Stimulated activated naive CD8-positive, alpha-beta T cell treated with anti-CD3 and anti-CD28 coated beads, Interleukin-15, Interleukin-2, amounts not matched to agents 100 ng/mL and 50 ng/mL, for 24 hours (primary cell): ENCODE measurements around the gene NDRG2.

Source experiments
- H3K27ac Mint-ChIP-seq: one replicate; pipeline ENCODE4 v1.8.0; 2021; ENCODE audit warnings: mild to moderate bottlenecking, mixed read lengths
- H3K27me3 Mint-ChIP-seq: one replicate; pipeline ENCODE4 v1.8.0; 2021; ENCODE audit warnings: mixed read lengths
- H3K36me3 Mint-ChIP-seq: one replicate; pipeline ENCODE4 v1.8.0; 2021; ENCODE audit warnings: low read depth, mixed read lengths
- H3K4me1 Mint-ChIP-seq: one replicate; pipeline ENCODE4 v1.8.0; 2021; ENCODE audit warnings: low read depth, mixed read lengths
- H3K4me3 Mint-ChIP-seq: one replicate; pipeline ENCODE4 v1.8.0; 2021; ENCODE audit warnings: mild to moderate bottlenecking, mixed read lengths
- H3K9me3 Mint-ChIP-seq: one replicate; pipeline ENCODE4 v1.8.0; 2021; ENCODE audit warnings: mixed read lengths

Gene NDRG2

DNA sequence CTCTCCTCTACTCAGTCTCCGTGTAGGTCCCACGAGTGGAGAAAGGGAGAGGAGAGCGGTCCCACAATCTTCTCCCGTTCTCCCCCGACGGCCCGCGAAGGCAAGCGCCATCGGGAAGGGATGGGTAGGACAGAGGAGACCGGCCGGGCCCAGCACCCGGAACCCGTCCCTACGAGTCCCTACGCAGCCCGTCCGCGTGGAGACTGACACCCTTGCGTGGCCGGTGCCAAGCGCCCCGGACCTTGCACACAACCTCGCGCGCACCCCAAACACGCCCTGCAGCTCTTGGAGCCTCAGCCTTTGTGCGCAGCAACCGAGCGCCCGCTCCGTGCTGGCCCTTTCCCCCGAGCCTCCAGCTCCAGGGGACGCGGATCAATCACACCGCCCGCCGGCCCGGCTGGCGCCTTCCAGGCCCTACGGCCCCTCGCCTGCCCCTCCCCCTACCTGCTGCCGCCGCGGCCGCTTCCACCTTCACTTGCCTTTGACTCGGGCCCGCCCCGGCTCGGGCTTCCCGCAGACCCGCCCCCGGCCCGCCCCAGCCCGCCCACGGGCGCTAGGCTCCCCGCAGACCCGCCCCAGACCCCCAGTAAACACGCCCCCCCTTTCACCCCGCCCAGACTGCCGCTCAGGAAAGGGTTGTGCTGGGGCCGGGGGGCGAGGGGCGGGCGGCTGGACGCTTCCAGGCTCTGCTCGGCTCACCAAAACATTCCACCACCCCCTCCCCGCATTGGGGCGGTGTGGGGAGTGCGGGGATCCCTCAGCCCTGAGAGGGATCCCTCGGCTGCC is at the start of gene NDRG2:
Gene NDRG2, minus strand, starts transcription at position 477 of the 786 bp plus-strand sequence. CDS start 1,746 bp downstream, outside the sequence.
- H3K4me1 Mint-ChIP-seq: peaks cover 11% of the 10 kb centered on the region
- peak within 1 kb of the TSS; percentile 73 for H3K4me3 Mint-ChIP-seq
- no peaks in the 10 kb centered on the region for H3K36me3 Mint-ChIP-seq
- peak within 1 kb of the TSS; percentile 14 for H3K27ac Mint-ChIP-seq
- H3K27me3 Mint-ChIP-seq: peaks cover 8% of the 10 kb centered on the region
- H3K9me3 Mint-ChIP-seq: no peaks in the 10 kb centered on the region

GRCh38 chr14:21073921-21074320 is 49.1 kb upstream of the NDRG2 start:
- H3K4me3 Mint-ChIP-seq: no peak overlapping the region
- no peaks in the 10 kb centered on the region for H3K9me3 Mint-ChIP-seq
- H3K27me3 Mint-ChIP-seq: peaks cover 30% of the 10 kb centered on the region
- peaks cover 30% of the 10 kb centered on the region for H3K4me1 Mint-ChIP-seq
- no peaks in the 10 kb centered on the region for H3K36me3 Mint-ChIP-seq
- no peak overlapping the region for H3K27ac Mint-ChIP-seq

- Mint-ChIP-seq H3K9me3 (no peaks in the 10 kb centered on the region), H3K4me1 (peaks cover 36% of the 10 kb centered on the region), H3K36me3 (no peaks in the 10 kb centered on the region), H3K4me3 (no peak overlapping the region), H3K27me3 (peaks cover 37% of the 10 kb centered on the region), H3K27ac (no peak overlapping the region)
Observed at GRCh38 chr14:21072781-21073339, 48.0 kb upstream of the NDRG2 start.

- peak overlapping the region; percentile 11 for H3K27ac Mint-ChIP-seq
- H3K36me3 Mint-ChIP-seq: no peaks in the 10 kb centered on the region
- peaks cover 36% of the 10 kb centered on the region for H3K4me1 Mint-ChIP-seq
- H3K9me3 Mint-ChIP-seq: no peaks in the 10 kb centered on the region
- peak overlapping the region; percentile 81 for H3K4me3 Mint-ChIP-seq
- H3K27me3 Mint-ChIP-seq: peaks cover 44% of the 10 kb centered on the region
Observed at GRCh38 chr14:21072031-21072473, 47.2 kb upstream of the NDRG2 start.

DNA sequence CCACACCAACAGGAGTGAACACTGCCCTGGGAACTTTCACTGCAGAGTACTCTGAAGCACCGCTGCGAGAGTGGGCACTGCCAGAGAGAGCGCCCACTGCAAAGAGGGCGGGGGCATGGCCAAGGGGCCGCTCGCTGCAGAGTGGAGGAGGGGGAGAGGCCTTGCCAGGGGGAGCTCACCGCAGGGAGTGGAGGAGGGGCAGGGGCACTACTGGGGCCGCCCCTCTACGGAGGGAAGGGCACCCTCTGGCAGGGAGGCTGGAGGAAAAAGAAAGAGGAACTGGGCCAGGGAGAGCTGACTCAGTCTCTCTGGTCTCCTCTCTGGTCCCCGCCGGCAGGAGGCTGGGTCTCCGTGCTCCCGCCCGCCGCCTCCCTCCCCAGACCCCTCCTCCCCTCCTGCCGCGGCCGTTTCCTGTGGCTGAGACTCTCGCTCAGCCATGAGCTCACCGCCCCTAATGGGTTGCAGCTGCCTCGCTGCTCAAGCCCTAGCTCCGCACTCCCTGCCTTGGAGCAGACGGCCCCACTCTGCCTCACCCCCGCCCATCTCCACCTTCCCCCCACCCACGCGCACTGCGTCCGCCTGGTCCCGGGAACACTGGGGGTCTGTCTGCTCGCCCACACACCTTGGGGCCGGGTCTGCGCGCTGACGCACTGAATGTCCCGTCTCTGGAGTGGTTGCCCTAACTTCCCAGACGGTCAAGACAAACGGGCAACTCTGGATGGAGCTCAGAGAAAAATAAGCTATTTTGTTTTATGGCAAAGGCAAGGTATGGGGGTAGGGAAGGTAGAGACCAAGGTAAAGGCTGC is 46.6 kb upstream of the NDRG2 start:
- Mint-ChIP-seq H3K27me3 (peaks cover 50% of the 10 kb centered on the region), H3K4me3 (peak overlapping the region; percentile 81), H3K4me1 (peaks cover 36% of the 10 kb centered on the region), H3K9me3 (no peaks in the 10 kb centered on the region), H3K36me3 (no peaks in the 10 kb centered on the region), H3K27ac (peak overlapping the region; percentile 11)

- H3K27ac Mint-ChIP-seq: no peak overlapping the region
- peaks cover 36% of the 10 kb centered on the region for H3K4me1 Mint-ChIP-seq
- no peaks in the 10 kb centered on the region for H3K9me3 Mint-ChIP-seq
- H3K27me3 Mint-ChIP-seq: peaks cover 55% of the 10 kb centered on the region
- H3K4me3 Mint-ChIP-seq: peak overlapping the region; percentile 81
- no peaks in the 10 kb centered on the region for H3K36me3 Mint-ChIP-seq
Observed at GRCh38 chr14:21070610-21071224, 45.9 kb upstream of the NDRG2 start.

- no peaks in the 10 kb centered on the region for H3K36me3 Mint-ChIP-seq
- no peak within 1 kb of the TSS for H3K27ac Mint-ChIP-seq
- H3K4me3 Mint-ChIP-seq: peak within 1 kb of the TSS; percentile 81
- no peaks in the 10 kb centered on the region for H3K9me3 Mint-ChIP-seq
- H3K27me3 Mint-ChIP-seq: peaks cover 61% of the 10 kb centered on the region
- peaks cover 36% of the 10 kb centered on the region for H3K4me1 Mint-ChIP-seq
Observed at GRCh38 chr14:21070083-21070609, 45.3 kb upstream of the NDRG2 start, which contains the start of gene ARHGEF40. ARHGEF40 (plus strand) TSS chr14:21070304; CDS start chr14:21070397, 93 bp downstream.

DNA sequence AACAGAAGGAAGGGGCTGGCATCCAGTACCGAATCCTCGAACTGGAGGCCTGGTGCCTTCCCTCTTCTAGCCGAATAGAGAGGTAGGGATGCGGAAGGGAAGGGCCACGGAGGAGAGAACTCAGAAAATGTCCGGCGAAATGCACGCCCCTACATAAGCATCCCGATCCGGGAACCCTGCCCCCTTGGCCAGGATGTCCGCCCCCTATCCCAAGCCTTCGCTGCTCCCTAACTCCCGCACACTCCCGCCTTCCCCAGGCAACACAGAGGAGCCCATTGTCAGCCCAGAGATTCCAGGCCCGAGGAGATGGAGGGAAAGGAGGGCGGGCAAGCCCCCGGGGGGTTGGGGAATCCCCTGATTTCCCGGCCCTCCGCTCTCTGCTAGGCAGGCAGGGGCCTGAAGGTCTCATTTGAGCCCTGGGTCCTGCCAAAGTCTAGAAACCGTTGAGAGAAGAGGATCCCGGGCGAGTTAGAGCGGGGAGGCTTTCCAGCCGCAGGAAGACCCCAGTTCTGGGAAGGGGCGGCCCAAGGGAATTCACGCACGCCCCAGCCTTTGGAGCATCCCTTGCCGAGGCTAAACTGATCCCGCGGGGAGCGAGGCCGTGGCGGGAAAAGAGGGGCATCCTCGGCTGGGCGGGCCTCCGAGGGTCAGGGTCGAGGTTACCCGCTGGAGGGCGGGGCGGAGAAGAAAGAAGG is 44.7 kb upstream of the NDRG2 start:
- H3K36me3 Mint-ChIP-seq: no peaks in the 10 kb centered on the region
- H3K27me3 Mint-ChIP-seq: peaks cover 63% of the 10 kb centered on the region
- no peak overlapping the region for H3K27ac Mint-ChIP-seq
- peak overlapping the region; percentile 70 for H3K4me3 Mint-ChIP-seq
- H3K9me3 Mint-ChIP-seq: no peaks in the 10 kb centered on the region
- peaks cover 36% of the 10 kb centered on the region for H3K4me1 Mint-ChIP-seq

GRCh38 chr14:21068521-21069387 is 43.9 kb upstream of the NDRG2 start:
- Mint-ChIP-seq H3K27ac (no peak overlapping the region), H3K4me3 (peak overlapping the region; percentile 70), H3K27me3 (peaks cover 66% of the 10 kb centered on the region), H3K9me3 (no peaks in the 10 kb centered on the region), H3K36me3 (no peaks in the 10 kb centered on the region), H3K4me1 (peaks cover 36% of the 10 kb centered on the region)

- H3K27me3 Mint-ChIP-seq: peaks cover 66% of the 10 kb centered on the region
- H3K36me3 Mint-ChIP-seq: no peaks in the 10 kb centered on the region
Observed at GRCh38 chr14:21066882-21067502, 42.1 kb upstream of the NDRG2 start.

GRCh38 chr14:21063479-21063878 is 38.6 kb upstream of the NDRG2 start:
- Mint-ChIP-seq H3K9me3 (no peaks in the 10 kb centered on the region), H3K27me3 (peaks cover 51% of the 10 kb centered on the region), H3K4me1 (peaks cover 2% of the 10 kb centered on the region), H3K36me3 (no peaks in the 10 kb centered on the region), H3K4me3 (no peak overlapping the region), H3K27ac (no peak overlapping the region)

More at GRCh38 chr14:21066882-21067502, 42.1 kb upstream of the NDRG2 start:
- Mint-ChIP-seq H3K4me3 (no peak overlapping the region), H3K4me1 (peaks cover 32% of the 10 kb centered on the region), H3K9me3 (no peaks in the 10 kb centered on the region), H3K27ac (no peak overlapping the region)

DNA sequence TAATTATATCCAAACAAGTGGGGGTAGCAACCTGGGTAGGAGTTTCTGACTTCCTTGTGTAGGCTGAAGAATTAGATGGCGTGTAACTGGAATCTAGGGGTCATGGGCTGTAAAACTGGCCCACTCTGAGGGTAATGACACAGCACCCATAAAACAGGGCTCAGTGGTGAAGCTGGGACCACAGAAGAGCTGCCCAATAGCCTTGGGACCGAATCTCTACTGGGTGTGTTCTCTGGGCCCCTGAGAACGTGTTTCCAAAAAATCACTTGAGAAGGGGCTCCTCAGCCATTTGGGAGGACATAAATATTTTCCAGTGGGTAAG is 36.4 kb upstream of the NDRG2 start:
- Mint-ChIP-seq H3K9me3 (no peaks in the 10 kb centered on the region), H3K27me3 (peaks cover 33% of the 10 kb centered on the region), H3K27ac (no peak overlapping the region), H3K36me3 (no peaks in the 10 kb centered on the region), H3K4me3 (no peak overlapping the region), H3K4me1 (no peaks in the 10 kb centered on the region)
